Right renal pelvis (tissue), 4 donors: ENCODE data around the gene MRAS. TPM values are rescaled to one million over a fixed set of nuclear protein-coding genes. Genes with fewer than 3 reads are reported as not detected.
"Not testable (repeated sequence)": the region's sequence is repeated elsewhere in the genome, so short reads cannot be mapped to it uniquely, and the experiment has no call there.

ENCODE experiments used
- DNase-seq, 4 donors: peaks; one replicate each; pipeline ENCODE4 v3.0.0-alpha.2; 2013; ENCODE audit warnings: low read depth in 4 of 4, low spot score in 3 of 4, missing footprints in 1 of 4
- polyA plus RNA-seq, 4 donors: library from polyadenylated mRNA; unstranded; fragments of 120-200 nt; gene quantifications; one replicate each; pipeline ENCODE4 v1.2.1, GENCODE V29; 2013; ENCODE audit not compliant: insufficient read length in 4 of 4

The MRAS gene
- polyA plus RNA-seq, 4 donors: 30.7 to 32.1 (median 31.5) TPM

DNA sequence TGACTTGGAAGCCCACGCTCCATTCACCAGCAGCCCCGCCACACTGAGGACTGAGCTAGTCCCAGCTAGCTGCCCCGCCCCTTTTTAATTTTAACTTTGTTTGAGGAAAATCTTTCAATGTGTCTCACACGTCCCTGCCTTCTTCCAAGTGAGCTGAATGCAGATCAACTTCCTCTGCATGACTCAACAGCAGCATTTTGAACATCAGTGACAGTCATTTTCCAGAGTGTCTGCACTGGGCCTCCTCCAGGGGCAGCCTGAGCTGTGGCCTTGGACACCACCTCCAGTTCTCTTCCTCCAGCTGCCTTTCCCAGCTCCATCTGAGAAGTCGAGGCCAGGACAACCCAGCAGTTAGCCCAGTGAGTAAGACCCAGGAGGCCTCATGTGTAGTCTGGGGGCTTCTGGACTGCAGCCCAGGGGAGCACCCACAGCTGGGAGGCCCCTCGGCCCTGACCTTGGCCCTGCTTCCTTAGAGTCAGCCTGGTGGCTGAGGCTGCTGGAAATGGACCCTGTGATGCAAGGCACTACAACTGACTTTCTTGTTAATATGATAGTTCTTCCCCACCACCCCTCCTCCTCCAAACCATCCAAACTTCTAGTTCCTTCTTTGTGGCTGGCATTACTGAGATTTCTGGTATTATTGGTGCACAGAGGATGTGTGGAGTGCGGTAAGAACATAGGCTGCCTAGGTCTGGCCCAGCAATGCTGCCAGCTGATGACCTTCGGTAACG, 64.6 kb downstream of the MRAS start:
- no peak for DNase-seq

DNA sequence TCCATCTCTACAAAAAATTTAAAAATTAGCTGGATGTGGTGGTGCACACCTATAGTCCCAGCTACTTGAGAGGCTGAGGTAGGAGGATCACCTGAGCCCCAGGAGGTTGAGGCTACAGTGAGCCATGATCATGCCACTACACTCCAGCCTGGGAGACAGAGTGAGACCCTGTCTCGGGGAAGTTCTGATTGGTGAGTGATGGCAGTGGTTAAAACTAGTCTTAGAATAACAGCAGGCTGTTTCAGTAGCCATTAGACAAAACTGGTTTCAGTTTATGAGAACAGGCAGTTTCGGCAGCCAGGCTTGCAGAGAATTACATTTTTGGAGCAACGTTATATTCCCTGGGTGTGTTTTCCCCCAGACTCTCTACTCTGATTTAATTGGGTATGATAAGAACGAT, 67.9 kb downstream of the MRAS start:
- not testable (repeated sequence) for DNase-seq

DNA sequence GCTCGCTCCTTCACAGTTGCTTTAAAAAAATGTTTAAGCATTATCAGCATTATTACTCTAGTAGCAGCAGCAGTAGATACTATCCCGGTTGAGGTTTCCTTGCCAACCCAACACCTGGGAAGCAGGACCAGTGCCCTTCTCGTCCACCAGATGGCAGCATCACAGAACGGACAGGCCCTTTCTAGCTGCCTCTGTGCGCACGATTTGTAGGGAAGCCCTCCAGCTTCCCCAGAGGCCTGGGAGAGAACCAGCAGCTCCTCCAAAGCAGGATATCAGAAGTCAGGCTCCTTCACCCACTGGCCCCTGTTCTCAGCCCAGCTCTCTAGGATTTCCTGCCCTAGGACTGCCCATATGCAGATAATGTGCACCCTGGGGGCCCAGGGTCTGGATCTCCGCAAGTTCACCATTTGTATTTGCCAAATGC, 69.2 kb downstream of the MRAS start:
- peak; percentile 65 to 72 (median 68) for DNase-seq

DNA sequence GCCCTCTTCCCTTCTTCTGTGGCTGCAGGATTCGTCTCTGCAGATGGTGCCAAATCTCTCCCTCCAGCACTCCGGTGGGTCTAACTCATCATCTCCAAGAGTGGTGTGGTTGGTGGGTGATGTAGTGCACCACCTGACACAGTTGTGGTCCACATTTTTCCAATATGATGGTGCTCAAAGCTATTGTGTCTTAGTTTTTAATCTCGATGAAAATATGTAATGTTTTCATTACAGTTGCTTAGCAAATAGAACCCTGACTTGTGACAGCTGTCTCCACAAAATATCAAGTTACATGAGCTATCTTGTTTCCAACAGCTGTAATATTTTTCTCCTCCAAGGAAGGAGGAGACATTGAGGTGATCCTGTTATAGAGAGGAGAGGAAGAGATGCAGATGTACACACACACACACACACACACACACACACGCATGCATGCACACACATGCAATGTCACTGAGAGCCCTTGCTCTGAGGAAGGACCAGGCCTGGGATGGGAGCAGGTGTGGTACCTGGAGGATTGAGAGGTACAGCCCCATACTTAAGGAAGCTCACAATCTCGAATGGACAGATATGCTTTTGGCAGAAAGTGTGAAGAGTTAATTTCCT, 70.3 kb downstream of the MRAS start:
- no peak for DNase-seq

DNA sequence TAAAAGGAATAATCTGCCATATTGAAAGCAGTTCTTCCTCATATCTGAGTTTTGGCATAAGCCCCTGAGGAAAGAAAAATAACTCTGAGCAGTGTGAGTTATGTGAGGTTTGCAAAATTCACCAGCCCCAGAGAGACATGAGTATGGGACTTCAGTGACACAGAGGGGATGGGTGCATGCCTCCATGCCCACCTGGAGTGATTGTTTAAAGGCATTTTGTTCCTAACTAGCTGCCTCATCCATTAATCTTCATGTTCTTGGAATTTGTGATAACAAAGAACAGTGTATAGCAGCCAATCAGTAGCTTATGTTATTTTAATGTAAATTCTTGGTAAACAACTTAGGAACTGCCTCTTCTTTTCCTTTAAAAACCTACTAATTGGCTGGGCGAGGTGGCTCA, 74.9 kb downstream of the MRAS start:
- DNase-seq: no peak

DNA sequence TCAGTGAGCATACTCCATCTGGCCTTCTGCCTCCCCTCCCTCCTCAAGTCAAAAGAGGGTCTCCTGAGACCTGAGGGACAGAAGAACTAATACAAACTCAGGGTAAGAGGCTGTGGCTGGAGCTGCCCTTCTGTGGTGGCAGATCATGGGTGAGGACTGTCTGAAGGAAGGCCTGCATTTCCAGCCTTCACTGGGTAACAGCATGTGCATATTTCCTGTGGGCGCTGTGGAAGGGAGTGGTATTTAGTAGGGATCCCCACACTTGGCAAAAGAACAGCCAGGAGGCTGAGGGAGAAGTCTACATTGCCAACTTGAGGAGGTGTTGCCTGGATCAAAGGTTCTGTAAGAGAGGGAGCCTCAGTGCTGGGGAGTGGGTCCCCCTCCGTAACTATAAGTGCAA, 75.9 kb downstream of the MRAS start:
- DNase-seq: no peak

DNA sequence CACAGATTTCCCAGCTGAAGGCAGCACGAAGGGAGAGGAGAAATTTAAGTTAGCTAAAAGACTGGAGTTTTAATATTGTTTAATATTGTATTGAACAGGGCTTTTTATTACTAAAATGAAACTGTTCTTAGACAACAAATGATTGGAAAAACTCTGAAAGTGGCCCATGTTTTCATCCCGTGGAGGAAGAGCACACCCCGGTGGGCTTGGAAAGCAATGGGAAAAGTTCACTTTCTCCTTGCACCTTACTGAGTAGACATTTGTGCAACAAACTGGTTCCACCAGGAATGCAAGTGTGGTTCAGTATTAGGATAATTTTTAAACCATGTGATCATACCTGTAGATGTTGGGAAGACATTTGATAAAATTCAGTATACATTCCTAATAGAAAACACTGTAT, 77.8 kb downstream of the MRAS start:
- no peak for DNase-seq

DNA sequence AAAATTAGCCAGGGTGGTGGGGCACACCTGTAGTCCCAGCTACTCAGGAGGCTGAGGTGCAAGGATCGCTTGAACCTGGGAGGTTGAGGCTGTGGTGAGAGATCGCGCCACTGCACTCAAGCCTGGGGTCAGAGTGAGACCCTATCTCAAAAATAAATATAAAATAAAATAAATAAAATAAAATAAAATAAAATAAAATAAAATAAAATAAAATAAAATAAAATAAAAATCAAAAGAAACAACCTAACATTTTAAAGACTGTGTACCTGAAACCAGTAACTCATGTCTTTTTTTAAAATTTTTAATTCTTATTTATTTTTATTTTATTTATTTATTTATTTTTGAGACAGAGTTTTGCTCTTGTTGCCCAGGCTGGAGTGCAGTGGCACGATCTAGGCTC, 78.4 kb downstream of the MRAS start:
- not testable (repeated sequence) for DNase-seq

DNA sequence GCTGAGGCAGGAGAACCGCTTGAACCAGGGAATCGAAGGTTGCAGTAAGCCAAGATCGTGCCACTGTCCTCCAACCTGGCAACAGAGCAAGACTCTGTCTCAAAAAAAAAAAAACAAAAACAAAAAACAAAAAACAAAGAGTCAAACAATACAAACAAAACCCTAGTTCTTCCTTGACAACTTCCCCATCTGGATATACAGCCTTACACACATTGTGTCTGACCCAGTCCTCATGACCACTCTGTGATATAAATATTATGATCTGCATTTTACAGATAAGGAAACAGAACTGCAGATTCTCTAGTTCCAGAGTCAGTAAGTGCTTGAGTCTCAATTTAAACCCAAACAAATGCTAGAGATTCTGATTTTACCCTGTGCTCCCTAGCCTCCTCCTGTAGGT, 81.3 kb downstream of the MRAS start:
- DNase-seq: no peak

DNA sequence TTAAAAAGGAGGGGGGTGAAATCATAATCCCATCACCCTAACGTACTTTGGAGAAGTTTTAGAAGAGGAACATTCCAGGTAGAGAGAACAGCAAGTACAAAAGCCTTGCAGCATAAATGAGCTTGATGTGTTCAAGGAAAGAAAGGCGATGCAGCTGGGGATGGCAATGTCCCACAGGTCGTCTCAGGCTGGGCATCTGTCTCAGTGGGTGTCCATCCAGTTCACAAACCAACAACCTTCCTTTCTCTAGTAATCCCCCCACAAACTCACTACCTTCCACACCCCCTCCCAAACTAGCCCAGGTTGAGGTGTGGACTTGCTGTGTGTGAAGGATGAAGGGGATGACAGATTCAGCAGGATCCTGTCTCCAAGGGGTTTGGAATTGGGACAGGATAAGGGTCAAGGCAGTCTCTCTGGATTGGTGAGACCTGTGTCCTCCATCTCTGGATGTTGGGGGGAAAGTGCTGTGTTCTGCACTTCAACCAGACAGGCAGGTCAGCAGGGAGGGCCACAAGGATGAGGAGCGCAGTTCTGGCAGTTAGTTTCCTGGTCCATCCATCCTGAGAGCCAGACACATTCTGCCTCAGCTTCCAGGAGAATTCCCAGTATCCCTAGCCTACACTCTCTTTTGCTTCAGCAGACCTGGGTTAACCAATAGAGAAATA, 84.3 kb downstream of the MRAS start:
- no peak for DNase-seq

DNA sequence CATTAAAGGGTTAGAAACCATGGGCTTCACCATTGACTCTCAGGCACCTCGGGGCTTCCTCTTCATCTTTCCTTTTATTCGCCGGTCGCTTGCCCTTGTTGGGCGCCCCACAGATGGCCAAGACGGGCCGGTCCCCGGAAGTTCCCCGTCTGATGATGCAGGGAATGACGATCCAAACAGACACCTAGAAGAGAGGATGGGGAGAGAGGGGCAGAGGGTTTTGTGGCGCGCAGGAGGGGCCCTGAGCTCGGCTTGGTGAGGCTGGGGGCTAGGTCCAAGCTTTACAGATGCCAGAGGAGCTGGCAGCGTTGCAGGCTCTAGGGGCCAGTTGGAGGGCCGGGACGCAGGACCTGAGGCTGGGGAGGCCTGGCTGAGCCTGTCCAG, 85.5 kb downstream of the MRAS start:
- no peak for DNase-seq

DNA sequence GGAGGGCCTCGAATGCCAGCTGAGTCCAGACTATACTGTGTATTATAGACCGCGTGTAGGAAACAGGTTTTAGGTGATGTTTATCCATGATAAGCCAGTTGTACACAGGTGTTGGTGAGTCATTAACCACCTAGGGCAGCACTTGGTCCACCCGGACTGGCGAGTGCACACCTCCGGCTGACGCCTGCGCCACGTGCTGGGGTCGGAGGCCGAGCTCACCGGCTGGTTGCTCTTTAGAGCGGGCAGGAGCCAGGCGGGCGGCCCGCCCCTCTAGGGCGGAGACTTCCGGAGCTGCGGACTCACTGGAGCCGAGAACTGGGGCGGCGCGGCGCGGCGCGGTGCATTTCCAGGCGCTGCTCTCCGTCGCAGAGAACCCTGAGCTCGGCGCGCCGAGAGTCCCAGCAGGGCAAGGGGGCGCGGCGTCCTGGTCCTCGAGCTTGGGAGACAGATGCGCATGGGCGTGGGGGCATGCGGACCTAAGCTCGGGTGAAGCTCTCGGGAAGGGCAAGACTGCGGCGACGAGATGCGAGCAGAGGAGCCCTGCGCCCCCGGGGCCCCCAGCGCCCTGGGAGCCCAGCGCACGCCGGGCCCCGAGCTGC, 86.0 kb downstream of the MRAS start, which contains the start of gene ESYT3:
ESYT3 (plus strand) TSS at position 341 of the 599 bp plus-strand sequence; CDS start at position 524, 183 bp downstream.
- peak; percentile 35 to 40 (median 38) for DNase-seq

DNA sequence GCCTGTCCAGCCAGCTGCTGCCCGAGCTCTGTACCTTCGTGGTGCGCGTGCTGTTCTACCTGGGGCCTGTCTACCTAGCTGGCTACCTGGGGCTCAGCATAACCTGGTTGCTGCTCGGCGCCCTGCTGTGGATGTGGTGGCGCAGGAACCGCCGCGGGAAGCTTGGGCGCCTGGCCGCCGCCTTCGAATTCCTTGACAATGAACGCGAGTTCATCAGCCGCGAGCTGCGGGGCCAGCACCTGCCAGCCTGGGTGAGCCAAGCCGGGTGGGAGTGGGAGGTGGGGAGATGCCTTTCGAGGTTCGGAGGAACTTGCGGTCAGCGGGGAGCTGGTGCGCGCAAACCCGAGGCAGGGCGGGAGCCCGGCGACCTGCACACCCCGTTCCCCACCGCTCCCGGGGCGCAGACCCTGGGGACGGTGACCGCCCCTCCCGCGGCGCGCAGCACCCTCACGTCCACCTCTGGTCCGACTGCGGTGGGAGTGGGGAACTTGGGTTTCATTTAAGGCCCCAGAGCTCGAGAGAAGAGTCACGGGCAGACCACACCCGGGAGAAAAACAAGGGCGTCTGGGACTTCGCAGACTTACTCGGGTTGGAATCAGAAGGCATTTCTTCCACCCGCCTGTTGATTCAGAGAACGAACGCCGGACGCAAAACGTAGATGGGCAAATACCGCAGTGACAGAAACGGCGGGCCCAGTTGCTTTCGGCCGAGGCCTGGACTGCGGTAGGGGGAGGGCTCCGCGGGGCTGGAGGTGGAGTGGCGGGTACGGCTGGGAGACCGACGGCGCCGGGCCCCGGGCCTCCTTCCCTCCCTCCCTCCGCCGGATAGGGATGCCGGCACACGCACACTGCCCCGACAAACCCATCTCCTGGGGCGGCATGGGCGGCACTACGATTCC, 86.7 kb downstream of the MRAS start:
- no peak for DNase-seq

DNA sequence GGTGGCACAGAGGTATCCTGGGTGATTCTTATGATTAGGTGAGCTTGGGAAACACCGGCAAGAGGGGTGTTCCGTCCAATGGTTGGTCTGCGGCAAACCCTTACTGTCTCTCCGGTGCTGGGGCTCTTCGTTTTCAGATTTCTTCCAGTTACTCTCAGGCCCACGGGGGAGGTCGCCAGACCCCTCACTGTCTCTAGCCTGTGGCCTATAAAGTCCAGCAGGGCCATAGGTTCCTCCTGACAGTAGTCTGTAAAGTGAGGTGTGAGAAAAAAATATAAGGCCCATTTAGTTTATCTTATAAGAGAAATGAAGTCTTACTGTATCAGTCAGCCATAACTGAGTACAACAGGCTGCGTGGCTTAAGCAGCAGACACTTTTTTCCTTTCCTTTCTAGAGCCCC, 87.5 kb downstream of the MRAS start:
- DNase-seq: no peak

DNA sequence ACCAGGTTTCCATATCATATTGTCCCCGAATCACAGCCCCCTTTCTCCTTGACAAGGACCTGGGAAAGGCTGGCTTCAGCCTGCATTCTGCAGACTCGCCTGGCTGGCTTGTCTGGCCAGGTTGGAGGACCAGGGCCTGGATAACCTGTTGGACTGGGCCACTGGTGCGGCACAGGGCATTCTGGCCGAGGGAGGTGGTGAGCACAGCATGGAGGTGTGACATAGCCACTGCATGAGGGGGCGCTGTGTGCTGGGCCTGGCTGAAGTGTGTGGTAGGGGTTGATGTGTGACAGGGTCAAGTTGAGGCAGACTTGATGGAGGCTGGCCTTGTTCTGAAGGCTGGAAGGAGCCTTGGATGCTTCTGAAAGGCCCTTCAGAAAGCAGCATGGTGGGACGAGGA, 88.9 kb downstream of the MRAS start:
- DNase-seq: no peak

DNA sequence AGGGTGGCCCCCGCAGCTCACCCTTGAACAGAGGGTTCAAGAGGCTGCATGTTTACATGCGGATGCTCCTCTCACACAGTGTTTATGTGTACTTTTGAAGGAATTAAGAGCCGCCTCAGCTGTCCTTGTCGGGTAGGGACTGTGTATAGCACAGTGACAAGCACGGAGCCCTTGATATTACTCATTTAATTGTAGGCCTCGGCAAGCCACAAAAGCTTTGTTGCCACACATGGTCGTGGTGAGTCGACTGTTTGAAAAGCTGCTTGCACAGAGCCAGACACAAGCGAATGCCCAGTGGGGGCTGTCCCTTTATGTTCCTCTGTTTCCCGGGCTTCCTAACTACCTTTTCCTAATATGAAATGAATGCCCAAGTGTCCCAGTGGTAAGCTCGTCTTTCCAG, 90.5 kb downstream of the MRAS start:
- no peak for DNase-seq

DNA sequence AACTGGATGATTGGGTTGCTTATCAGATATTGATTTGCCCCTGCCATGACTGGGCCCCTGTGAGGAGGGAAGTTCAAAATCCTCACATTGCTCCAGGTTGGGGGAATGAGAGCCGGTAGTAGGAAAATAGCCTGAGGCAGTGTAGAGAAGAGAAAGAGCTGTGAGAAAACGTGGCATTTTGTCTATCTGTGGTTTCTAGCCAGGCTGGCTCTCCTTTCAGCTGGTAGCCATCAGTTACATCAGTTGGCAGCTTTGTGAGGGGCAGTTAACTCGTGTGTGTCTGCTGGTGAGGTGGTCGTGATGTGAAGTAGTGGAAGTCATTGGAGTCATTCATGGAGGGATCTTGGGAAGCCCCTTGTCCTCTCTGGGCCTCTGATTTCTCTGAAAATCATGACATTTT, 91.3 kb downstream of the MRAS start:
- no peak for DNase-seq

DNA sequence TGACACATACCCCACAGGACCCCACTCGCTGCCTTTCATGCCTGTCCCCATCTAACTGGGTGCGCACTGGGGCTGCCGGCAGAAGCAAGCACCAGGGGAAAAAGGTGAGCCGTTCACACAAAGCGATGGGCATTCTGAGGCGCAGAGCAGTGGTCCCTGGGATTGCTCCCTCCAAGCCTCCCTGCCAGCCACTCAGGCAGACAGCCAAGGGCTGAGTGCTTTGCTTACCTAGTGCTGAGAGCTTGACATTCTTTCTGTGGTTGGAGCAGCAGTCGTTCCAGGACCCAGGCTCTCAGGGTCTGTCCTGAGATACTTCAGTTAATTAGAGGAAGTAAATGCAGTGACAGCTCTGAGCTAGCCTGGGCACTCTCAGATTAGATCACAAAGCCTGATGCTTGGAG, 91.7 kb downstream of the MRAS start:
- no peak for DNase-seq

DNA sequence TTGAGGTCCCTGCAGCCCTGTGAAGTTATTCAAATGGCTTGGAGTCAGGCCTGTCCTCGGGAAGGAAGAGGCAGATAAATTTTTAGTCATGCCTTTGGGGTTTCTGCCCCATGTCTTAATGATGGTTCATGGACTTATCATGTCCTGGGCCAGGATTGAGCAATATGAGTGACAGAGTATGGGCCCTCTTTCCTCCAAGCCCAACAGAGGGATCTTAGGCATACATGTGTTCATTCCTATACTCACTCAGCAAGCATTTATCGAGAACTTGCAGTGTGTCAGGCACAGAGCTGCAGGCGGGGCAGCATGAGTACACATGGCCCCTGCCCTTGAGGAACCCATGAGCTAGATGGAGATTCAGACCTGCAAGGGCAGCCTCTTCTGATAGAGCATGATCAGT, 92.2 kb downstream of the MRAS start:
- no peak for DNase-seq

DNA sequence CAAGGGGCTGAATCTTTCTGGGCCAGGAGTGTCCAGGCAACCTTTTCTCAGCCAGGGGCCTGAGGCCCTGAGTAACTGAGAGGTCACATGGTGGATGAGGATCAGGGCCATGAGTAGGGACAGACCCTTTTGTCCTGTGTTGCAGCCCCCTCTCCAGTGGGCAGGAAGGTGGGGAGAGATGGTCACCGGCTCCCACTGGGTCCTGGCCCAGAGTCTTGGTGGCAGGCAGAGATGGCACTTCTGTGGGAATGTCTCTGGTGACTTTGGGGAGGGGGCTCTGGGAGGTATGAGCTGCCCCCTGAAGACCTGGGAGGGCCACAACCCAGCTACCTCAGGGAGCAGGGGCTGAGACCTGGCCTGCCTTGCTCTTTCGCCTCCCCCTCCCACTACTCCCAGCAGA, 92.9 kb downstream of the MRAS start:
- DNase-seq: no peak

DNA sequence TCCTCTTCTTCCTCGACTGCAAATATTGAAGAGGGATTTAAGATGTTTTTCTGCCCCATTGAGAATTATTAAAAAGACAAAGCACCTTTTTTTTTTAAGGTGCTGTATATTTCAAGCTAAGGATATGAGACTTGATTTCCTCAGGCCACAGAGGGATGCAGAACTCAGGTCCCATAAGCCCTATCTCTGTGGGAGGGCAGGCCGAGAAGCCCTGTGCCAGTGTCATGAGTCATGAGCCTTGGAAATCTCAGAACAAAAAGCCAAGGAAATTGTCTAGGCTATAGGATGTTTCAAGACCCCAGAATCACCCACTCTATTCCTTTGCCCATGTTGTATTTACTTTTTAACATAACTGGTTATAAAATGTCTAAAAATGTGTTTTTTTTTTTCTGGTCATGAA, 93.4 kb downstream of the MRAS start:
- DNase-seq: no peak
